Peyer's patch (tissue), 4 donors: ENCODE measurements around the gene C1QC.

Experiments used
- POLR2A ChIP-seq, 2 donors: fragments of 450-650 bp; IDR thresholded peaks; one replicate each; pipeline ENCODE4 v1.5.1; 2017; ENCODE audit warnings: antibody characterized with exemption in 2 of 2, mild to moderate bottlenecking in 2 of 2, moderate library complexity in 2 of 2
- TF ChIP-seq, protein P1 (sequence below), 6 experiments: fragments of 450-650 bp in 4 of 6; fragments of 200-600 bp in 2 of 6; sonication (generic) in 1 of 6; IDR thresholded peaks; one replicate each; pipeline ENCODE4 v1.5.1; 2017 to 2019; ENCODE audit warnings: antibody characterized with exemption in 6 of 6, mild to moderate bottlenecking in 3 of 6, moderate library complexity in 1 of 6

DNA sequence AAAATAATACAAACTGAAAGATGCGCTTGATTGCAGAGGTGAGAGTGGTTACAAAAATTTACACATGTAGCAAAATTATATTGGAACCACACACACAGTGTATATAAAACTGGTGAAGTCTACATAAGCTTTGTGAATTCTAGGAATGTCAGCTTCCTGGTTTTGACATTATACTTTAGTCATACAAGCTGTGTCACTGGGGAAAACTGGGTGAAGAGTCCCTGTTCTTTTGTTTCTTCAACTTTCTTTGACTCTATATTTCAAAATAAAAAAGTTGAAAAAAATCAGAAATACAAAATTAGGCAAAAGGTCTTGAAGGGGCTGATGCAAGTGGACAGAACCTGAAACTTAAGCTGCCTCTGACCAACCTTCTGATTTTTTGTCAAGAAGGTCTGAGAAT, 3.0 kb downstream of the C1QC start:
- TF ChIP-seq, protein P1, sequence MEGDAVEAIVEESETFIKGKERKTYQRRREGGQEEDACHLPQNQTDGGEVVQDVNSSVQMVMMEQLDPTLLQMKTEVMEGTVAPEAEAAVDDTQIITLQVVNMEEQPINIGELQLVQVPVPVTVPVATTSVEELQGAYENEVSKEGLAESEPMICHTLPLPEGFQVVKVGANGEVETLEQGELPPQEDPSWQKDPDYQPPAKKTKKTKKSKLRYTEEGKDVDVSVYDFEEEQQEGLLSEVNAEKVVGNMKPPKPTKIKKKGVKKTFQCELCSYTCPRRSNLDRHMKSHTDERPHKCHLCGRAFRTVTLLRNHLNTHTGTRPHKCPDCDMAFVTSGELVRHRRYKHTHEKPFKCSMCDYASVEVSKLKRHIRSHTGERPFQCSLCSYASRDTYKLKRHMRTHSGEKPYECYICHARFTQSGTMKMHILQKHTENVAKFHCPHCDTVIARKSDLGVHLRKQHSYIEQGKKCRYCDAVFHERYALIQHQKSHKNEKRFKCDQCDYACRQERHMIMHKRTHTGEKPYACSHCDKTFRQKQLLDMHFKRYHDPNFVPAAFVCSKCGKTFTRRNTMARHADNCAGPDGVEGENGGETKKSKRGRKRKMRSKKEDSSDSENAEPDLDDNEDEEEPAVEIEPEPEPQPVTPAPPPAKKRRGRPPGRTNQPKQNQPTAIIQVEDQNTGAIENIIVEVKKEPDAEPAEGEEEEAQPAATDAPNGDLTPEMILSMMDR (IDR thresholded peaks at IDR 0.05), result no peak
- no peak for TF ChIP-seq POLR2A (IDR thresholded peaks at IDR 0.05)
